MM.1S (cell line): ENCODE measurements around the gene TMEM182.

Source experiments
- CTCF ChIP-seq: fragments of 300-600 bp; sonication (generic); IDR thresholded peaks from 2 replicates; pipeline ENCODE4 v1.5.1; 2016; ENCODE audit warnings: antibody characterized with exemption, low read length, mixed read lengths
- EZH2 ChIP-seq: fragments of 300-600 bp; sonication (generic); optimal IDR thresholded peaks from 2 replicates; pipeline ENCODE3; 2017; ENCODE audit warnings: low read depth, mild to moderate bottlenecking, antibody characterized with exemption, low read length, mixed read lengths
- EZH2phosphoT487 ChIP-seq: fragments of 300-600 bp; sonication (generic); IDR thresholded peaks from 2 replicates; pipeline ENCODE4 v1.6.1; 2018; ENCODE audit warnings: antibody characterized with exemption, low read length

GRCh38 chr2:102743259-102743658 lies 18.6 kb upstream of the TMEM182 start:
- TF ChIP-seq CTCF (no peak), EZH2phosphoT487 (no peak), EZH2 (no peak)
